AG04450 (cell line): ENCODE data around the gene HNRNPC. TPM values are rescaled to one million over a fixed set of nuclear protein-coding genes. Genes with fewer than 3 reads are reported as not detected.

Source experiments
- CTCF ChIA-PET: fragments of 300-600, 350-600 bp; formaldehyde crosslinking; extraction: SDS; loops from one replicate; lab custom pipeline; 2022; ENCODE audit warnings: antibody characterized with exemption, inconsistent platforms; lab: Charles Lee
- POLR2A ChIA-PET: fragments of 350-600 bp; formaldehyde crosslinking; extraction: SDS; loops from one replicate; lab custom pipeline; 2021; ENCODE audit warnings: antibody characterized with exemption, inconsistent platforms; lab: Yijun Ruan, JAX
- DNase-seq: peaks from one replicate; pipeline ENCODE4 v3.0.0-alpha.2; 2011; ENCODE audit warnings: low read depth, low spot score
- H3K27ac ChIP-seq: one replicate; pipeline ENCODE4 v1.5.1; 2012; ENCODE audit warnings: low read depth, low read length, control low read depth
- H3K27me3 ChIP-seq: one replicate; pipeline ENCODE4 v1.6.0; 2012; ENCODE audit warnings: low read length; ENCODE audit not compliant: control insufficient read depth, insufficient read depth
- H3K4me3 ChIP-seq: 2 replicates; pipeline ENCODE4 v1.5.1; 2011; ENCODE audit warnings: mild to moderate bottlenecking, low read depth, low read length, control low read depth
- H3K9me3 ChIP-seq: 2 replicates; pipeline ENCODE4 v1.5.1; 2012; ENCODE audit warnings: low read length; ENCODE audit not compliant: control insufficient read depth, insufficient read depth
- polyA plus RNA-seq: library from polyadenylated mRNA; depleted of rRNA; stranded (reverse); fragments of >200 nt; gene quantifications from 2 replicates; pipeline ENCODE4 v1.2.3, GENCODE V29; 2011
- TF ChIP-seq, protein P1 (sequence below): IDR thresholded peaks from 2 replicates; pipeline ENCODE4 v1.5.1; 2011; ENCODE audit warnings: low read depth, low read length, control low read depth, inconsistent platforms

HNRNPC gene
- polyA plus RNA-seq, 1 experiment: 828 TPM

DNA sequence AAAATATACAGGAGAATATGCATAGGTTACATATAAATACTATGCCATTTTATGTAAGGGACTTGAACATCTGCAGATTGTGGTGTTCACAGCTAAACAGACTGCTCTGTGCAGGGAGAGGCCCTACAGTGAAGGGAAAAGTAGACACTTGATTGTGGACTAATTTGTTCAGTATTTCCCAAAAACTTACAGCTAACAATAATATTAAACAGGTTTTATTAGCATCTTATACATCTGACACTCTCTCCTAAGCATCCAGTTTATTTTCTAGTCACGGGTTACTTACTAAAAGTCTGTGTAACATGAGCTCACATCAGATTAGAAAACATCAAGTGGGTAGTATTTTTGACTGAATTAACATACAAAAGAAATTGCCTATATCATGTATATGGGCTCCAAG, 60.1 kb downstream of the HNRNPC start:
- CTCF ChIA-PET: interaction anchor here (1.1 kb wide), 1 partner anchor 116 kb away, joined by 3 read pairs; no protein-coding TSS in a partner anchor
- no peaks in the 10 kb centered on the region for H3K27me3 ChIP-seq
- POLR2A ChIA-PET: no interaction called here
- H3K27ac ChIP-seq: no peak overlapping the region
- TF ChIP-seq, protein P1, sequence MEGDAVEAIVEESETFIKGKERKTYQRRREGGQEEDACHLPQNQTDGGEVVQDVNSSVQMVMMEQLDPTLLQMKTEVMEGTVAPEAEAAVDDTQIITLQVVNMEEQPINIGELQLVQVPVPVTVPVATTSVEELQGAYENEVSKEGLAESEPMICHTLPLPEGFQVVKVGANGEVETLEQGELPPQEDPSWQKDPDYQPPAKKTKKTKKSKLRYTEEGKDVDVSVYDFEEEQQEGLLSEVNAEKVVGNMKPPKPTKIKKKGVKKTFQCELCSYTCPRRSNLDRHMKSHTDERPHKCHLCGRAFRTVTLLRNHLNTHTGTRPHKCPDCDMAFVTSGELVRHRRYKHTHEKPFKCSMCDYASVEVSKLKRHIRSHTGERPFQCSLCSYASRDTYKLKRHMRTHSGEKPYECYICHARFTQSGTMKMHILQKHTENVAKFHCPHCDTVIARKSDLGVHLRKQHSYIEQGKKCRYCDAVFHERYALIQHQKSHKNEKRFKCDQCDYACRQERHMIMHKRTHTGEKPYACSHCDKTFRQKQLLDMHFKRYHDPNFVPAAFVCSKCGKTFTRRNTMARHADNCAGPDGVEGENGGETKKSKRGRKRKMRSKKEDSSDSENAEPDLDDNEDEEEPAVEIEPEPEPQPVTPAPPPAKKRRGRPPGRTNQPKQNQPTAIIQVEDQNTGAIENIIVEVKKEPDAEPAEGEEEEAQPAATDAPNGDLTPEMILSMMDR: no peak
- H3K9me3 ChIP-seq: no peaks in the 10 kb centered on the region
- no peak overlapping the region for H3K4me3 ChIP-seq
- no peak for DNase-seq

DNA sequence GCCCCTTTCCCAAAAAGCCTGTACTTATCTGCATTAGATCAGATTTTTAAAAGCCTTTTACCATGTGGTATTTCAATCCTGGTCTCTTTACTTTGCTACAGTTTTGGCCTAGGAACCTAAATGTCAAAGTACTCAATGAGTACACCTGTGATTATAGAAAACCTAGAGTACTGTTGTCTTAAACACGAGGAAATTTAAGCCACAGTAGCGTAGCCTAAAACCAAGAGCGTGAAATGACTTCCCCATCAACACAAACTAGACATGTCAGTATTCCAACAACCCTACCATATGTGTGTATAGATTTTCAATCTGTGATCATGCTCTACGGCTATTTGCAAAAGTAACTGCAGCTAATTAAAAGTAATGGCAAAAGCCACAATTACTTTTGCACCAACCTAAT, 60.7 kb downstream of the HNRNPC start:
- POLR2A ChIA-PET: no interaction called here
- Histone ChIP-seq H3K27me3 (no peaks in the 10 kb centered on the region), H3K4me3 (no peak overlapping the region), H3K27ac (no peak overlapping the region), H3K9me3 (no peaks in the 10 kb centered on the region)
- DNase-seq: no peak
- TF ChIP-seq, protein P1: no peak
- CTCF ChIA-PET: no interaction called here

DNA sequence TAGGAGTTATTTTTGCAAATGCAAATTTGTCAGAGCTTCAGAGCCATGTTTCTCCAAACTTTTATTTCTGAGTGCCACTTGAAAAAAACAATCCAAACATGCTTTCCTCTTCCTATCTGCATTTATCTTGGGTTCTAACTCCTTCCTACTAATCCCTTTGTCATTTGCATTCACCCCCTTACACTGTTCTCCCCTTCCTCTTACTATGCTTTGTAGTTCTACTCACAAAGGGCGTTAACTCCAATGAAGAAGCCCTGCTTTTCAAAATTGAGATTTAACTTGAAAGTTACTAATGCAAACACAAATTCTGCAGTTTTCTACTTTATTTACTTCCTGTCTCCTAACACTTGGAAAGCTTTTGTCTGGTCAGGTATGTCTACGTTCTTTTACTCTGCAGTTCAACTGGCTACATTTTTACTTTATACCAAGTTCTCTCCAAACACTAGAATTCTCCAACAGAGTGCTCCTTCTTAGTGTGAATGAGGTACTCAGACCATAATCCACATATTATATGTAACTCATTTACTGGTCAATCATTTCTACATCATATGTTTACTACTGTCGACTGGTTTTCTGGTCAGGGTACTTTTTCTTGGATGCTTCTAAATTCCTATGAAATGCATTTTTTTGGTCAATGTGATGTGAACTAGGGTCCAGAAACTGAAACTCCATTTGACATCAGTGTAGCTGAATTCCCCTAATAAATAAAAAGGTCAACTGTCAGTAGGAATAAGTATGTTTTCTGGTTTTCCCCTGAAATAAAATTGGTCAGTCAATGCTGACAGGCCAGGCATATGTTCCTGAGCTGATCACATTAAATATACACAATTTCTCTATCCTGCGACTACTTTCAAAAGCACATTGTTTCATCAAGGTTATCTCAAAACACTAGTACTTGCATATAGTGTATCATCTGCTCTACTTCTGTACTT, 62.2 kb downstream of the HNRNPC start:
- ChIA-PET POLR2A (no interaction called here), CTCF (no interaction called here)
- TF ChIP-seq, protein P1: no peak
- no peaks in the 10 kb centered on the region for H3K27me3 ChIP-seq
- H3K9me3 ChIP-seq: no peaks in the 10 kb centered on the region
- no peak overlapping the region for H3K4me3 ChIP-seq
- no peak overlapping the region for H3K27ac ChIP-seq
- no peak for DNase-seq

DNA sequence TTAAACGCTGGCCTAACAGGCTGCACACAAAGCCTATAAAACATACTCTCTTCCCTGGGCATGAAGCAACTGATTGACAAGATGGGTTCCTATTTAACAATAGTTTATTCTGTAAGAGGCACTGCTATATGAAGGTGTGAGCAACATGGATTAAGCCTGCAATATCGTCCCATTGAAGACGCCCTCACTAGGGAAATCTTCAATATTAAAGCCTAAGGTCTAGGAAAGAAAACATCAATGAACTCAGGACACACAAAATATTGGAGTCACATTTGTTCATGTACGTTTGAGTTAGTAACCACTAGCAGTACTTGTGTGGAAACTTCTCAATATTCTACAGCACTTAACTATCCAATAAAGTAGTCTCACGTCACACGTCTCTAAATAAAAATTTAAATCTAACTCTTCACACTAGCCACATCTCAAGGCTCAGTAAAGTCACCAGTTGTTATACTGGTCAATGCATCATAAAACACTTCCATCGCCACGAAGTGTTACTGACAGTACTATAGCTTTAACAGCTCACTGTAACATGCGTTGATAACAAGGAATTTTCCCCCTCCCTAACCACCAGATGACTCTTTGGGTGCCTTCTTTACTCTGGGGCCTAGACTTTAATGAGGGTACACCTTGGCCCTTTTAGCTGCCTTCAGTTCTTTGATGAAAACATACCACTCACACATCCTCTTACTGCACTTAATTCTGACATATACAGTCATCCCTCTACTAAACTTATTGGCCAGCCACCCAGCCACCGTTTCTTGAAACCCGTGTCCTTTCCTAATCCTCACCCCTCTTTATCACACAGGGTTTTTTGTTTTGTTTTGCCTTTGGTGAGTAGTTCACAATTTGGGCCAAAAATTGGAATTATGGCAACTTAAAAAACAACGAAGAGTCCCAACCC, 63.3 kb downstream of the HNRNPC start:
- Histone ChIP-seq H3K27ac (no peak overlapping the region), H3K9me3 (no peaks in the 10 kb centered on the region), H3K4me3 (no peak overlapping the region), H3K27me3 (no peaks in the 10 kb centered on the region)
- TF ChIP-seq, protein P1: no peak
- POLR2A ChIA-PET: no interaction called here
- no peak for DNase-seq
- CTCF ChIA-PET: no interaction called here
